Activated naive CD8-positive, alpha-beta T cell treated with anti-CD3 and anti-CD28 coated beads, Interleukin-2, amount 50 U/mL, for 24 hours (primary cell): ENCODE data around the gene F12.
A peak's percentile ranks its signal among the peaks of the same experiment; 100 is the strongest.

Experiments used
- ATAC-seq: fragments of 150-1000 bp; cut with Tn5 transposase; one replicate; pipeline ENCODE4 v1.10.0; 2021
- DNase-seq: peaks from one replicate; pipeline ENCODE4 v3.0.0; 2021
- H3K27ac Mint-ChIP-seq: one replicate; pipeline ENCODE4 v1.8.0; 2021; ENCODE audit warnings: mild to moderate bottlenecking, mixed read lengths
- H3K27me3 Mint-ChIP-seq: one replicate; pipeline ENCODE4 v1.8.0; 2021; ENCODE audit warnings: mixed read lengths
- H3K36me3 Mint-ChIP-seq: one replicate; pipeline ENCODE4 v1.8.0; 2021; ENCODE audit warnings: low read depth, mixed read lengths
- H3K4me1 Mint-ChIP-seq: one replicate; pipeline ENCODE4 v1.8.0; 2021; ENCODE audit warnings: mixed read lengths
- H3K4me3 Mint-ChIP-seq: one replicate; pipeline ENCODE4 v1.8.0; 2021; ENCODE audit warnings: mild to moderate bottlenecking, moderate library complexity, mixed read lengths
- H3K9me3 Mint-ChIP-seq: one replicate; pipeline ENCODE4 v1.8.0; 2021; ENCODE audit warnings: mixed read lengths

F12 gene

DNA sequence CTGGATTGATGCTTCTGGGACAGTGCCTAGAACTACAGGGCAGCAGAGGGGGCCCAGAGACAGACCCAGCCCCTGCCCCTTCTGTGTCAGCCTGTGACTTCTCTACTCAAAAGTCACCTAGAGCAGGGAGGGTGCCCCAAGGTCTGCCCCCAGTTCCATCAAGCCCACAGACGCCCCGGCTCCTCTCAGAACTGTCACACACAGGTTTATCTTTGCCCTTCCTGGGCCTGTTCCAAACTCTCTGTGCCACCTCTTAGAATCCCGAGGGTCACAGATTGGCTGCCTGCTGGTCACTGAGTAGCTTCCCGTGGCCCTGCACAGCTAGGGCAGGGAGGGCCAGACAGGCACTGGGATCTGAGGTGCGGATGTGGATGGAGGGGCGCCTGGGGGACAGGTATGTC is 49.9 kb downstream of the F12 start:
- DNase-seq, result no peak
- peaks cover 7% of the 10 kb centered on the region for H3K9me3 Mint-ChIP-seq
- ATAC-seq, result no peak
- peaks cover 85% of the 10 kb centered on the region for H3K4me1 Mint-ChIP-seq
- peaks cover 6% of the 10 kb centered on the region for H3K36me3 Mint-ChIP-seq
- peak overlapping the region; percentile 78 for H3K27ac Mint-ChIP-seq
- no peaks in the 10 kb centered on the region for H3K27me3 Mint-ChIP-seq
- H3K4me3 Mint-ChIP-seq, result peak overlapping the region; percentile 77

DNA sequence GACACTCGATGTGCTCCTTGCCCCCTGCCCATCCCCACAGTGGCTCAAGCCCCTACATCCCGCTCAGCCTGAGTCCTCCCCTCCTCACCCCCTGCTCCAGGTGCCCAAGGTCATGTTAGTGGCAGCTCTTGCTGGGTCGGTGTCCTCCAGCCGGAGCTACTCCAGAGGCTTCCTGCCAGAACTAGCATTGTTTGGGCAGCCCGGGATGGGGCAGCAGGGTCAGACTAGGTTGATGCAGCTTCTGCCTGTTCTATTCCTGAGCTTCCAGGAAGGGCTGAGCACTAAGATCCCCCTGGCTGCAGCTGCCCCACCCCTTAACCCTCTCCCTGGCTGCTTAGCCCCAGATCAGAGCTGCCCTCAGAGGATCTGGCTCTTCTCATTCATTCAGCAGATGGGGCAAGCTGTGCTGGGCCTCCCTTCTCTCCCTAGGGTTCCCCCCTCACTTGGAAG is 51.0 kb downstream of the F12 start:
- H3K9me3 Mint-ChIP-seq, result peaks cover 7% of the 10 kb centered on the region
- peaks cover 6% of the 10 kb centered on the region for H3K36me3 Mint-ChIP-seq
- H3K27me3 Mint-ChIP-seq, result no peaks in the 10 kb centered on the region
- ATAC-seq (no peak), DNase-seq (no peak)
- peaks cover 78% of the 10 kb centered on the region for H3K4me1 Mint-ChIP-seq
- H3K4me3 Mint-ChIP-seq, result peak overlapping the region; percentile 77
- peak overlapping the region; percentile 78 for H3K27ac Mint-ChIP-seq

DNA sequence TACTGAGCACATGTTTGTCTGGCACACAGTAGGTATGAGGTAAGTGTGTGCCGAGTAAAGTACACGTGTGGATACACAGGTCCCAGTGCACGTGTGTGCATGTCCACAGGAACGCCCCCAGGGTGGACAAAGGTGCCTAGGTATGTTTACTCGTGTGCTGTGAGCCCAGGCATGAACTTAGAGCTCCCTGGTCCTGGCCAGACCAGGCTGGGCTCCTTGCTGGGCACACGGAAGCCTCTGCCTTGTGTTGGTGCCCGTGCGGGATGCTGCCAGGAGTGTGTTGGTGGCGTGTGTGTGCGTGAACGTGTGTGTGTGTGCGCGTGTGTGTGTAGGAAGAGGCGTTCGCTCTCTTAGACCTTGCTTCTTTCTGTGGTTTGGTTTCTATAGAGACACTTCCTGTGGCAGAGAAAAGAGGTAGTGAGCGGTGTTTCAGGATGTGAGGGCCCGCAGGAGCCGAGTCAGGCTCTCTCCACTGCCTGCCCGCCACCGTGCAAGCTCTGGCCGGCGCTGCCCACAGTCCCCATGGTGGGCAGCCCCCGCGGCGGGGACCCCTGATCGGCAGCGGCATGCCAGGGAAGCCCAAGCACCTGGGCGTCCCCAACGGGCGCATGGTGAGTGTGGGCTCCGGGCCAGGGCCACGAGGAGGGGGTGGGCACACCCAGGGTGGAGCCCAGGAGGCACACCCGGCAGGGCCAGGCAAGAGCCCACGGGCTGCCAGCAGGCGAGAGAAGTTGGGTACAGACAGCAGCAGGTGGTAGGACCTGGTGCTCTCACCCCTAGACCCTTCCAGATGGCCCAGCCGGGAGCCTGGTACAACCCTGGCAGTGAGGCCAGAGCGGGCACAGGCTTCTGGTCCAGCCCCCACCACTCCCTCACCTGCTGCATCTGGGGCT is 51.7 kb downstream of the F12 start, which contains the start of gene RGS14:
Gene RGS14 (plus strand): TSS at position 466 of the 893 bp plus-strand sequence. CDS start 101 bp downstream, at position 567.
- Mint-ChIP-seq H3K36me3 (peaks cover 6% of the 10 kb centered on the region), H3K9me3 (peaks cover 7% of the 10 kb centered on the region)
- DNase-seq, result peak; percentile 63

DNA sequence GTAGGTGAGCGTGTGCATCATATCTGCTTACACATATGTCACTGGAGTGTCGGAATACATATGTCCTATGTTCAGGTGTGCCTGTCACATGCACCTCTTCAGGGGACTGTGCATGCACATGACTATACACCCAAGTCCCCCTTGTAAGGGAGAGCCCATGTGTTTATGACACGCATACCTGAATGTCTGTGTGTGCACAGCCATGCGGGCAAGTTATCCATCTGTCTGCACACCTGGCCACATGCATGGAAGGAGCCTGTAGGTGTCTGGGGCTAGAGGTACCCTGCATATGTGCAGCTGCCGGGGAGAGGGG is 52.3 kb downstream of the F12 start:
- no peaks in the 10 kb centered on the region for H3K27me3 Mint-ChIP-seq
- ATAC-seq (no peak), DNase-seq (no peak)
- peaks cover 7% of the 10 kb centered on the region for H3K9me3 Mint-ChIP-seq
- H3K27ac Mint-ChIP-seq, result peak overlapping the region; percentile 88
- H3K4me1 Mint-ChIP-seq, result peaks cover 70% of the 10 kb centered on the region
- peak overlapping the region; percentile 77 for H3K4me3 Mint-ChIP-seq
- peaks cover 6% of the 10 kb centered on the region for H3K36me3 Mint-ChIP-seq

More for the DNA sequence above, 51.7 kb downstream of the F12 start, which contains the start of gene RGS14:
- Mint-ChIP-seq H3K27me3 (no peaks in the 10 kb centered on the region), H3K4me3 (peak within 1 kb of the TSS; percentile 77), H3K27ac (peak within 1 kb of the TSS; percentile 88), H3K4me1 (peaks cover 75% of the 10 kb centered on the region)
- ATAC-seq, result peak; percentile 93

DNA sequence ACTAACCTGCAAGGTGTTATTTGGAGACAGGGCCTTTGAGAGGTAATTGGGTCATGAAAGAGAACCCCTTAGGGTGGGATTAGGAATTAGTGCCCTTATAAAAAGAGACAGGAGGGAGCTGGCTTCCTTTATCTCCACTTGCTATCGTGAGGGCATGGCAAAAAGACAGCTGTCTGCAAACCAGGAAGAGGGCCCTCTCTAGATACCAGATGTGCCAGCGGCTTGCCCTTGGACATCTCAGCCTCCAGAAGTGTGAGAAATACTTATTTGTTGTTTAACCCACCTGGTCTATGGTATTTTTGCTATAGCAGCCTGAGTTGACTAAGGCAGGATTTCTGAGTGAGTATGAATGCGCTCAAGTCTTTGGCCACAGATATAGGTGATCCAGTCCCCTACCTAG is 52.6 kb downstream of the F12 start:
- Mint-ChIP-seq H3K4me1 (peaks cover 70% of the 10 kb centered on the region), H3K36me3 (peaks cover 6% of the 10 kb centered on the region), H3K4me3 (no peak overlapping the region), H3K27me3 (no peaks in the 10 kb centered on the region), H3K27ac (peak overlapping the region; percentile 88), H3K9me3 (peaks cover 7% of the 10 kb centered on the region)
- no peak for ATAC-seq
- DNase-seq, result no peak

DNA sequence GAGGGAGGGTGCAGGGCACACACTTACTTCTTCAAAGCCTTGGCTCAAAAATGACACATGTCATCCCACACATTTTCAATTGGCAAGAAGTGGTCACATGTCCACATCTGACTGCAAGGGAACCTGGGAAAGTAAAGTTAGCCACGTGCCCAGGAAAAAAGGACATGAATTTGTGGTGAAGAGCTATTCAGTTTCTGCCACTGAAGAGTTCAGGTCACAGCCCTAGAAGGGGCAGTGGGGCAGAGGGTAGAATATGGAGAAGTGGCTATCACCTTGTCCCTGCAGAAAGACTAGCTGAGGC is 53.5 kb downstream of the F12 start:
- H3K9me3 Mint-ChIP-seq, result peaks cover 7% of the 10 kb centered on the region
- no peak overlapping the region for H3K27ac Mint-ChIP-seq
- ATAC-seq (no peak), DNase-seq (no peak)
- H3K4me1 Mint-ChIP-seq, result peaks cover 63% of the 10 kb centered on the region
- no peak overlapping the region for H3K4me3 Mint-ChIP-seq
- peaks cover 6% of the 10 kb centered on the region for H3K36me3 Mint-ChIP-seq
- no peaks in the 10 kb centered on the region for H3K27me3 Mint-ChIP-seq

DNA sequence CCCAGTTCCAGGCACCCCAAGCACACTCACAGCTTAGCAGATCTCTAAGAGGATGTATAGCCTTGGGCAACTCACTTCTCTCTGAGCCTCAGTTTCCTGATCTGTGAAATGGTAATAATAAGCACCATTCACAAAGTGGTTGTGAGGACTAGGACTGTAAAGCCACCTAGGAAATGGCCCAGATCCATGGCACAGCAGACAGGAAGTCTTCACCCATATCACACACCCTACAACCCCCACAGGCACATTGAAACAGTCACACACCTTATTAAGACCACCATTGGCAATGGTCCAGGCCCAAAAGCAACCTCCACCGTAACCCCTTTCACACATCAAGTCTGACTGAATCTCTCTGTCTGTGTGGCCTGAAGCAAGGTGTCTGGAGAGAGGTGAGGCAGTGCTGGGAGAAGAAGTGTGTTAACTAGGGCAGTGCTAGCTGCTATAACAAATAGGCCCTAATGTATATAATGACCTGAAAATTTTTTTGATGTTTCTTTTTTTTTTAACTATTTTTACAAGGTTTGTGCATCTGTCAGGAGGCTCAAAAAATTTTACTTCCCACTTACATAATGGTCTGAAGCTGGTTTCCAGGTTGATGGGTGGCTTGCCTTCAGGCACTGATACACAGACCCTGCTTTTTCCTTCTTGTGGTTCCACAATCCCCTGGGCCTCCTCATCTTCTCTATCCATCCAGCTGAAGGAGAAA is 54.0 kb downstream of the F12 start:
- H3K4me1 Mint-ChIP-seq, result peaks cover 65% of the 10 kb centered on the region
- H3K27me3 Mint-ChIP-seq, result no peaks in the 10 kb centered on the region
- H3K9me3 Mint-ChIP-seq, result peaks cover 7% of the 10 kb centered on the region
- H3K36me3 Mint-ChIP-seq, result peaks cover 6% of the 10 kb centered on the region
- ATAC-seq, result no peak
- DNase-seq, result no peak
- H3K27ac Mint-ChIP-seq, result no peak overlapping the region
- no peak overlapping the region for H3K4me3 Mint-ChIP-seq

DNA sequence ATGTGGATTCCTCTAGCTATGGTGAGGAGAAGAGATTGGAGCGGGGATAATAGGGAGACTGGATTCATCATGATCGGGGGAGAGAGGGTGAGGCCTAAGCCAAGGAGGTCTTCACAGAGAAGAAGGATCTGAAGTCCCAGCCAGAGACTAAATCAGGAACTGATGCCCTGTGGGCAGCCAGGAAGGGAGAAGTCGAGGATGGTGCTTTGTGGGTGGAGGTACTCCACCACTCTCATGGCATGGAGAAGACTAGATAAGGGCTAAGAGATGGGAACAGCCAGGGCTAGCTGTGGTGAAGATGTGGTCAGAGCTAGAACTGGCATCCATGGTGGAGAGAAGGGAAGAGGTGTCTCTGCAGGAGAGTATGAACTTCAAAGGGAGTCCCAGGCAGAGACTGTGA is 54.7 kb downstream of the F12 start:
- no peak for ATAC-seq
- H3K36me3 Mint-ChIP-seq, result peaks cover 6% of the 10 kb centered on the region
- H3K4me3 Mint-ChIP-seq, result no peak overlapping the region
- peaks cover 65% of the 10 kb centered on the region for H3K4me1 Mint-ChIP-seq
- DNase-seq, result no peak
- H3K9me3 Mint-ChIP-seq, result peaks cover 7% of the 10 kb centered on the region
- H3K27me3 Mint-ChIP-seq, result no peaks in the 10 kb centered on the region
- H3K27ac Mint-ChIP-seq, result no peak overlapping the region

DNA sequence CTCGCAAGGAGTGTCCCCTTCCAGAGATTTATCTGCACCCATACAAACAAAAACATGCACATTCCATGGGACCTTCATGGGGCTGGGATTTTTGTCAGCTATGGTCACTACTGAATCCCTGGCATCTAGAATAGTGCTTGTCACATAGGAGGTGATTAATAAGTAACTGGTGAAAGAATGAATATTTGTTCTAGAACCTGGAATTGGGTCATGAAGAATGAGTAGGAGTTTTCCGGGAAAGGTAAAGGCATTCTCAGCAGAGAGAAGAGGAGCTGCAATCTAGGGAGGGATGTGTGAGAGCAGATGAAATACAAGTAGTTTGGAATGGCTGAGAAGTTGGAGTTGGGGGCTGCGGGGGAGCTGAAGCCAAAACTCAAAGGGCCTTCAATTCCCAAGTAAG is 55.1 kb downstream of the F12 start:
- Mint-ChIP-seq H3K27me3 (no peaks in the 10 kb centered on the region), H3K4me3 (no peak overlapping the region), H3K9me3 (peaks cover 7% of the 10 kb centered on the region), H3K27ac (no peak overlapping the region), H3K4me1 (peaks cover 65% of the 10 kb centered on the region), H3K36me3 (peaks cover 6% of the 10 kb centered on the region)
- DNase-seq (no peak), ATAC-seq (no peak)

DNA sequence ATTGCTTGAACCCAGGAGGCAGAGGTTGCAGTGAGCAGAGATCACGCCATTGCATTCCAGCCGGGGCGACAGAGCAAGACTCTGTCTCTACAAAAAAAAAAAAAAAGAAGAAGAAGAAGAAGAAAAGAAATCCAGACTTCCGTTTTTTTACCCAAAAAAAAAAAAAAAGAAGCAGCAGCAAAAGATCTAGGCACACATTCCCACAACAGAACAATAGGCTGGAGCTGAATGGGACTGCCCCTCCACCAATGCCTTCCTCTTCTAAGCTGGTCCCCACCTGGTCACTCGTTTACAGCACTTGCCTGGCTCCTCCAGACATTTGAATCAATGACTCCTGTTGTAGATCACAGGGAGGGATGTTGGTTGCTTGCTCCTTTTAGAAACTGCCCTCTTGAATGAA is 56.3 kb downstream of the F12 start:
- Mint-ChIP-seq H3K4me3 (no peak overlapping the region), H3K36me3 (peaks cover 9% of the 10 kb centered on the region), H3K9me3 (peaks cover 7% of the 10 kb centered on the region), H3K4me1 (peaks cover 60% of the 10 kb centered on the region), H3K27ac (no peak overlapping the region), H3K27me3 (no peaks in the 10 kb centered on the region)
- no peak for ATAC-seq
- DNase-seq, result no peak
